Activated CD4-positive, alpha-beta memory T cell treated with anti-CD3 and anti-CD28 coated beads for 36 hours (primary cell): ENCODE data around the gene CHST3. TPM values are rescaled to one million over a fixed set of nuclear protein-coding genes. Genes with fewer than 3 reads are reported as not detected.

Experiments used
- CTCF ChIA-PET: fragments of 350-600 bp; sonication (Branson Sonifier 250); formaldehyde crosslinking; loops from one replicate; lab custom pipeline; 2021; ENCODE audit warnings: antibody characterized with exemption, inconsistent platforms; lab: Charles Lee
- POLR2A ChIA-PET: fragments of 350-600 bp; sonication (Branson Sonifier 250); formaldehyde crosslinking; loops from one replicate; lab custom pipeline; 2021; ENCODE audit warnings: antibody characterized with exemption; lab: Charles Lee
- DNase-seq: peaks from one replicate; pipeline ENCODE4 v3.0.0-alpha.2; 2020
- H3K27ac Mint-ChIP-seq: one replicate; pipeline ENCODE4 v1.8.0; 2021; ENCODE audit warnings: mixed read lengths
- H3K27me3 Mint-ChIP-seq: one replicate; pipeline ENCODE4 v1.8.0; 2021; ENCODE audit warnings: mixed read lengths
- H3K36me3 Mint-ChIP-seq: one replicate; pipeline ENCODE4 v1.8.0; 2021; ENCODE audit warnings: mixed read lengths
- H3K4me1 Mint-ChIP-seq: one replicate; pipeline ENCODE4 v1.8.0; 2021; ENCODE audit warnings: low read depth, mixed read lengths
- H3K4me3 Mint-ChIP-seq: one replicate; pipeline ENCODE4 v1.8.0; 2021; ENCODE audit warnings: mild to moderate bottlenecking, mixed read lengths
- H3K9me3 Mint-ChIP-seq: one replicate; pipeline ENCODE4 v1.8.0; 2021; ENCODE audit warnings: mixed read lengths
- intact Hi-C: fragments of 100-400 bp; cut with micrococcal nuclease; formaldehyde crosslinking; loops from one replicate; pipeline ENCODE4 v1.15.1; 2023
- total RNA-seq, 2 experiments: library from RNA; stranded (reverse); gene quantifications; one replicate each; pipeline ENCODE4 v1.2.3, GENCODE V29; 2021

CHST3 gene
- total RNA-seq, 2 experiments from 2014 or later = 0.19 to 0.31 TPM

- Mint-ChIP-seq H3K4me1 (peaks cover 26% of the 10 kb centered on the region), H3K9me3 (no peaks in the 10 kb centered on the region), H3K36me3 (peaks cover 25% of the 10 kb centered on the region), H3K4me3 (no peak overlapping the region), H3K27me3 (no peaks in the 10 kb centered on the region), H3K27ac (peak overlapping the region; percentile 57)
- intact Hi-C loops = no loop called here
- ChIA-PET POLR2A (interaction anchor here (1.0 to 1.1 kb wide), 2 partner anchors 9 to 66 kb away, joined by 4 to 5 read pairs; no protein-coding TSS in a partner anchor), CTCF (interaction anchor here (1.0 to 2.8 kb wide), 2 partner anchors 12 to 277 kb away, joined by 4 to 18 read pairs; no protein-coding TSS in a partner anchor)
- DNase-seq = no peak
Observed at GRCh38 chr10:72059843-72060822, 95.9 kb downstream of the CHST3 start.

DNA sequence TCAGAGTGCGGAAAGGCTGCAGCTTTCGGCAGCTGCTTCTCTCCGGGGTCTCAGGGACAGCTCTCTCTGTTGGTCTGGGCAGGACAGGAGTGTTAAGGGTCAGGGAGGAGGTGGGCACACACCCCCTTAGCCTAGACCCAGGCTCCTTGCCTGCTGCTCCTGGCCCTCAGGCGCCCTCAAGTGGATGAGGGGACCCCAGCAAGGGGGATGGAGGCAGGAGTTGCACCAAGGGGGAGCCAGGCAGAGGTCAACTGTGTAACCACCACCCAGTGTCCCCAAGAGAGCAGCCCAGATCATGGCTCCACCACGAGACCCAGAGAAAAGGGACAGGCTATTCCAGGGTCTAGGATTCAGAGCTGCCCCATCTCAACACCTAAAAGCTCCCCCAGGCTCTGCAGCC, 97.3 kb downstream of the CHST3 start:
- ChIA-PET POLR2A (interaction anchor here (0.6 kb wide), 1 partner anchor 278 kb away, joined by 3 read pairs; no protein-coding TSS in a partner anchor), CTCF (interaction anchor here (1.3 to 2.8 kb wide), 3 partner anchors 12 to 276 kb away, joined by 3 to 24 read pairs (median 3); no protein-coding TSS in a partner anchor)
- Mint-ChIP-seq H3K4me3 (no peak overlapping the region), H3K27ac (peak overlapping the region; percentile 55), H3K9me3 (no peaks in the 10 kb centered on the region), H3K4me1 (peaks cover 26% of the 10 kb centered on the region), H3K36me3 (peaks cover 31% of the 10 kb centered on the region), H3K27me3 (no peaks in the 10 kb centered on the region)
- intact Hi-C loops = no loop called here
- DNase-seq = no peak

GRCh38 chr10:72061930-72062329, 97.7 kb downstream of the CHST3 start:
- Mint-ChIP-seq H3K27me3 (no peaks in the 10 kb centered on the region), H3K4me3 (no peak overlapping the region), H3K9me3 (no peaks in the 10 kb centered on the region), H3K36me3 (peaks cover 34% of the 10 kb centered on the region), H3K27ac (no peak overlapping the region), H3K4me1 (peaks cover 26% of the 10 kb centered on the region)
- no peak for DNase-seq
- intact Hi-C loops = no loop called here
- ChIA-PET POLR2A (interaction anchor here (0.6 to 1.1 kb wide), 2 partner anchors 9 to 278 kb away, joined by 3 read pairs; no protein-coding TSS in a partner anchor), CTCF (interaction anchor here (1.3 to 2.8 kb wide), 4 partner anchors 13 to 276 kb away, joined by 3 to 24 read pairs (median 3); no protein-coding TSS in a partner anchor)

DNA sequence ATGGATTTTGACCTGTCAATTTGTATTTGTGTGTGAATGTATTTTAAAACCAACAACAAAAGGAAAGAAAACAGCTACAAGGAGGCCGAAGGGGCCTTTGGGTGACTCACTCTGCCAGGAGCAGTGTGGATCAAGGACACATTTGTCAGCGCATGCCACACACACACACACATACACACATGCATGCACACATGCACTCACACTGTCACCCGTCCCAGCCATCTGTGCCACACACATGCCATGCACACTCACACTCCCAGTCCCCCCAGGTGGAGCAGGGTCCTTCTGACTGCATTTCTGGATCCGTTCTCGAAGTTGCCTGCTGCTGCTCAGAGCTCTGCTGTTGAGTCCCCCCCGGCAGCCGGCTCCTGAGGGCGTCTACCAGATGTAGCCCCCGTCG, 98.2 kb downstream of the CHST3 start:
- CTCF ChIA-PET = interaction anchor here (1.3 to 2.8 kb wide), 4 partner anchors 13 to 275 kb away, joined by 3 to 24 read pairs (median 3); no protein-coding TSS in a partner anchor
- H3K27me3 Mint-ChIP-seq = no peaks in the 10 kb centered on the region
- H3K36me3 Mint-ChIP-seq = peaks cover 37% of the 10 kb centered on the region
- POLR2A ChIA-PET = interaction anchor here (1.1 kb wide), 1 partner anchor 9 kb away, joined by 3 read pairs; no protein-coding TSS in a partner anchor
- H3K9me3 Mint-ChIP-seq = no peaks in the 10 kb centered on the region
- no peak overlapping the region for H3K4me3 Mint-ChIP-seq
- intact Hi-C loops = no loop called here
- H3K4me1 Mint-ChIP-seq = peaks cover 26% of the 10 kb centered on the region
- no peak overlapping the region for H3K27ac Mint-ChIP-seq
- no peak for DNase-seq

Other genes with a start within 250 kb of the CHST3 start
- gene C10orf105, start 244.6 kb upstream of the CHST3 start, total RNA-seq = under 1 TPM; 0.63 to 0.76 TPM
- 100 to 1,000 TPM; 112 TPM for gene VSIR, start 190.9 kb upstream of the CHST3 start, total RNA-seq
- 100 to 1,000 TPM; 137 to 144 TPM for gene PSAP, start 113.1 kb upstream of the CHST3 start, total RNA-seq
- gene SPOCK2, start 124.2 kb downstream of the CHST3 start, total RNA-seq = 100 to 1,000 TPM; 216 to 218 TPM